GM23338 (cell line): ENCODE measurements around the gene ZMYND12. TPM values are rescaled to one million over a fixed set of nuclear protein-coding genes. Genes with fewer than 3 reads are reported as not detected.

Experiments
- ATAC-seq: fragments of 200-7000 bp; cut with Tn5 transposase; 3 replicates; pipeline ENCODE4 v1.9.1; 2020
- DNase-seq: peaks from one replicate; pipeline ENCODE4 v3.0.0-alpha.2; 2015; ENCODE audit warnings: low spot score
- H2AFZ ChIP-seq: fragments of 200-600 bp; sonication (generic); 2 replicates; pipeline ENCODE4 v1.8.0; 2016; ENCODE audit warnings: antibody characterized with exemption, mild to moderate bottlenecking, moderate library complexity
- H3F3A ChIP-seq: fragments of 200-600 bp; sonication (generic); replicated peaks from 2 replicates; pipeline ENCODE4 v1.8.0; 2017; ENCODE audit warnings: antibody characterized with exemption, mixed run types, low read depth
- H3K27ac ChIP-seq: fragments of 200-600 bp; sonication (generic); 2 replicates; pipeline ENCODE4 v1.6.1; 2016; ENCODE audit warnings: low read depth
- H3K27me3 ChIP-seq: fragments of 200-600 bp; sonication (generic); 2 replicates; pipeline ENCODE4 v1.8.0; 2016; ENCODE audit warnings: mild to moderate bottlenecking, mixed run types, moderate library complexity; ENCODE audit not compliant: insufficient read depth
- H3K36me3 ChIP-seq: fragments of 200-600 bp; sonication (generic); 2 replicates; pipeline ENCODE4 v1.8.0; 2016; ENCODE audit warnings: mild to moderate bottlenecking; ENCODE audit not compliant: insufficient read depth
- H3K4me1 ChIP-seq: fragments of 200-600 bp; sonication (generic); 2 replicates; pipeline ENCODE4 v1.8.0; 2016; ENCODE audit warnings: mild to moderate bottlenecking, moderate library complexity; ENCODE audit not compliant: insufficient read depth
- H3K4me2 ChIP-seq: fragments of 200-600 bp; sonication (generic); 2 replicates; pipeline ENCODE4 v1.7.1; 2017; ENCODE audit warnings: mixed run types
- H3K4me3 ChIP-seq: fragments of 200-600 bp; sonication (generic); 2 replicates; pipeline ENCODE4 v1.6.1; 2016; ENCODE audit warnings: mixed run types
- H3K79me2 ChIP-seq: fragments of 200-600 bp; sonication (generic); replicated peaks from 2 replicates; pipeline ENCODE4 v1.8.0; 2017; ENCODE audit warnings: mild to moderate bottlenecking; ENCODE audit not compliant: insufficient read depth
- H3K9me2 ChIP-seq: fragments of 200-600 bp; sonication (generic); 2 replicates; pipeline ENCODE4 v1.8.0; 2017; ENCODE audit not compliant: insufficient read depth
- H4K20me1 ChIP-seq: fragments of 200-600 bp; sonication (generic); replicated peaks from 2 replicates; pipeline ENCODE4 v1.8.0; 2017; ENCODE audit warnings: mild to moderate bottlenecking; ENCODE audit not compliant: insufficient read depth
- H3K27ac Mint-ChIP-seq: 2 replicates; pipeline ENCODE4 v1.8.0; 2020; ENCODE audit warnings: inconsistent platforms, mild to moderate bottlenecking, moderate library complexity, mixed read lengths
- H3K27me3 Mint-ChIP-seq: 3 replicates; pipeline ENCODE4 v1.8.0; 2022; ENCODE audit warnings: low read depth, mild to moderate bottlenecking, moderate library complexity, mixed read lengths, inconsistent platforms; ENCODE audit not compliant: insufficient read depth, poor library complexity
- H3K36me3 Mint-ChIP-seq: 3 replicates; pipeline ENCODE4 v1.8.0; 2021; ENCODE audit warnings: low read depth, mild to moderate bottlenecking, inconsistent platforms, moderate library complexity, mixed read lengths
- H3K4me1 Mint-ChIP-seq: 3 replicates; pipeline ENCODE4 v1.8.0; 2020; ENCODE audit warnings: mild to moderate bottlenecking, inconsistent platforms, mixed read lengths
- H3K4me3 Mint-ChIP-seq: 3 replicates; pipeline ENCODE4 v1.8.0; 2021; ENCODE audit warnings: moderate library complexity, mild to moderate bottlenecking, inconsistent platforms, mixed read lengths
- H3K9me3 Mint-ChIP-seq: 3 replicates; pipeline ENCODE4 v1.8.0; 2020; ENCODE audit warnings: moderate library complexity, mild to moderate bottlenecking, inconsistent platforms, mixed read lengths
- CREB1 ChIP-seq: fragments of 250-450 bp; sonication (Bioruptor Pico); IDR thresholded peaks from 2 replicates; pipeline ENCODE4 v1.5.0; 2020; ENCODE audit warnings: low read depth, mild to moderate bottlenecking, moderate library complexity
- CTCF ChIP-seq, 2 experiments: fragments of 200-600 bp in 1 of 2; sonication (generic) in 1 of 2; conservative IDR thresholded peaks; 2 replicates each; pipeline versions ENCODE4 v1.5.1 to v1.6.1; 2016 to 2017; ENCODE audit warnings: antibody characterized with exemption in 2 of 2, low read depth in 2 of 2, mild to moderate bottlenecking in 2 of 2, moderate library complexity in 1 of 2
- ETS1 ChIP-seq: IDR thresholded peaks from 2 replicates; pipeline ENCODE4 v1.6.1; 2016; ENCODE audit warnings: antibody characterized with exemption
- EZH2 ChIP-seq: fragments of 200-600 bp; sonication (generic); IDR thresholded peaks from one replicate; pipeline ENCODE4 v1.8.0; 2017; ENCODE audit warnings: antibody characterized with exemption, mild to moderate bottlenecking, low read depth; ENCODE audit not compliant: unreplicated experiment
- EZH2phosphoT487 ChIP-seq: fragments of 200-600 bp; sonication (generic); IDR thresholded peaks from one replicate; pipeline ENCODE4 v1.8.1; 2018; ENCODE audit warnings: antibody characterized with exemption; ENCODE audit not compliant: unreplicated experiment
- JUNB ChIP-seq: IDR thresholded peaks from one replicate; pipeline ENCODE4 v1.6.1; 2016; ENCODE audit warnings: antibody characterized with exemption; ENCODE audit not compliant: unreplicated experiment
- NANOG ChIP-seq: IDR thresholded peaks from 2 replicates; pipeline ENCODE4 v1.6.1; 2016; ENCODE audit warnings: antibody characterized with exemption, borderline replicate concordance
- POLR2AphosphoS5 ChIP-seq: IDR thresholded peaks from 2 replicates; pipeline ENCODE4 v1.6.1; 2016; ENCODE audit warnings: antibody characterized with exemption, low read depth
- REST ChIP-seq: IDR thresholded peaks from one replicate; pipeline ENCODE4 v1.6.1; 2018; ENCODE audit warnings: antibody characterized with exemption; ENCODE audit not compliant: unreplicated experiment
- STAT1 ChIP-seq: IDR thresholded peaks from one replicate; pipeline ENCODE4 v1.6.1; 2016; ENCODE audit warnings: antibody characterized with exemption; ENCODE audit not compliant: unreplicated experiment
- ZNF114 ChIP-seq: fragments of 250-450 bp; sonication (Bioruptor Pico); IDR thresholded peaks from 2 replicates; pipeline ENCODE4 v1.5.0; 2020; ENCODE audit warnings: mild to moderate bottlenecking, moderate library complexity
- ZNF331 ChIP-seq: fragments of 250-450 bp; sonication (Bioruptor Pico); IDR thresholded peaks from 2 replicates; pipeline ENCODE4 v1.5.0; 2020; ENCODE audit warnings: low read depth, mild to moderate bottlenecking, moderate library complexity
- ZNF462 ChIP-seq: fragments of 250-450 bp; sonication (Bioruptor Pico); IDR thresholded peaks from 2 replicates; pipeline ENCODE4 v1.5.0; 2020; ENCODE audit warnings: mild to moderate bottlenecking, moderate library complexity
- polyA plus RNA-seq: library from polyadenylated mRNA; unstranded; fragments of >200 nt; fragmentation: Nextera tagmentation; extraction: Ambion mirVana; gene quantifications from 2 replicates; pipeline ENCODE4 v1.2.1, GENCODE V29; 2016
- total RNA-seq: library from RNA; depleted of rRNA; stranded (reverse); fragments of >200 nt; shearing (Covaris generic); gene quantifications from 2 replicates; pipeline ENCODE4 v1.2.3, GENCODE V29; 2014

ZMYND12 gene
- total and polyA plus RNA-seq, 2 experiments from 2014 or later = 0.16 to 0.63 TPM

- no peak for TF ChIP-seq CTCF (conservative IDR thresholded peaks at IDR 0.05; ENCODE audit: low read depth in 2 of 2)
- TF ChIP-seq CREB1 = no peak
- no peak for TF ChIP-seq ZNF331
- no peak for TF ChIP-seq NANOG
- no peak for TF ChIP-seq STAT1
- TF ChIP-seq ZNF114 (CRISPR knock-in tag) = no peak
- TF ChIP-seq EZH2 = no peak
- no peak for TF ChIP-seq POLR2AphosphoS5
These were observed 10.2 kb upstream of the ZMYND12 start (continued) for GRCh38 chr1:42466030-42466429.

- Histone ChIP-seq H3K79me2 (no peaks in the 10 kb centered on the region), H3K27me3 (peaks cover 7% of the 10 kb centered on the region; the same call in 1 of the 2 replicates), H2AFZ (peak overlapping the region; percentile 93), H3F3A (no peaks in the 10 kb centered on the region), H3K9me2 (no peaks in the 10 kb centered on the region), H4K20me1 (no peaks in the 10 kb centered on the region), H3K27ac (no peak overlapping the region), H3K4me2 (peak overlapping the region; percentile 94), H3K4me1 (peaks cover 8% of the 10 kb centered on the region), H3K36me3 (no peaks in the 10 kb centered on the region; the same call in 1 of the 2 replicates), H3K4me3 (peak overlapping the region; percentile 64)
- no peaks in the 10 kb centered on the region for H3K27me3 Mint-ChIP-seq
- DNase-seq (no peak), ATAC-seq (no peak)
- no peaks in the 10 kb centered on the region for H3K9me3 Mint-ChIP-seq
- peak overlapping the region; percentile 90 for H3K4me3 Mint-ChIP-seq
- peaks cover 12% of the 10 kb centered on the region for H3K4me1 Mint-ChIP-seq
- H3K27ac Mint-ChIP-seq = no peak overlapping the region
- H3K36me3 Mint-ChIP-seq = peaks cover 11% of the 10 kb centered on the region; the same call in 2 of the 3 replicates
- TF ChIP-seq NANOG (no peak), EZH2 (no peak), ZNF462 (CRISPR knock-in tag) (no peak), ZNF114 (CRISPR knock-in tag) (no peak), ETS1 (no peak), POLR2AphosphoS5 (no peak), JUNB (no peak), EZH2phosphoT487 (no peak), ZNF331 (no peak), REST (no peak), CREB1 (no peak), STAT1 (no peak)
These were observed 8.1 kb upstream of the ZMYND12 start for GRCh38 chr1:42463921-42464320.
